ENCODE results near the gene IFNA21. TPM values are rescaled to one million over a fixed set of nuclear protein-coding genes. Genes with fewer than 3 reads are reported as not detected.
"Not testable (repeated sequence)": the region's sequence is repeated elsewhere in the genome, so short reads cannot be mapped to it uniquely, and the experiment has no call there.

Gene IFNA21
- total RNA-seq, 4 donors from 2014 or later = not detected

DNA sequence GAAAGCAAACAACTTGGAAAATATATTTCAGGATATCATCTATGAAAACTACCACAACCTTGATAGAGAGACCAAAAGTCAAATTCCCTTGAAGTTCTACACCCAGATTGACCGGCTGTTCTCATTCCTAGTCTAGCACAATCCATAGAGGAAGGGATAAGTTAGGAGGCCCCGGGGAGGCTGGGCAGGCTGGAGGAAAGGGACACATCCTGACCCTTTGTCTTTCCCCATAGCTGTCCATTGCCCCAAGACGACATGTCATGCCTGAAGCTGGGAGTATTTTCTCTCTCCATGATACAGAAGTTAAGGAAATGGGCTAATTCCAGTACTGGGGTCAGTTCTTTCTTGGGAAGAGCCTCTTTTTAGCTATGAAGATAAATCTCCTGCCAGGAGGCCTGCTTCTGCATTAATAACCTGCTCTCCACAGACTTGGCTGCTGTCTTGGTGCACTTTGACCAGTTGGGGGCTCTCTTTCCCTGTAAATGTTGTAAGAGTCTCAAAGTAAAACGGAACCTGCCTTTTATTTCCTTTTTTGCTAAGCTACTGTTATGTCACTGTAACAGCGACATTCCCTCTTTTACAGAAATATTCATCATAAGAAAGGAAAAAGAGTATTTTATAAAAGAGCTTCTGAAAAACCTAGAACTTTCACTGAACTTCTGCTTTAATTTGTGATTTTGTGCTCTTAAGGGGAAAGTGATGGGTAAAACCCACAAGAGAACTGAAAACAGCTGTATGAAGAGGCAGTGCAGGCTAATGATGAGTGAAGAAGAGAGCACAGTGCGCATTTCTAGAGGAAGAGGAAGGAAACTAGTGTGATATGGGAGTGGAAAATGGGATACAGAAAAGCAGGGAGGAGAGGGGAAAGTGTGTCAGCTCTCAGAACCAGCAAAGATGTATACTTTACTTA, 28.7 kb upstream of the IFNA21 start:
- TF ChIP-seq, protein P1, sequence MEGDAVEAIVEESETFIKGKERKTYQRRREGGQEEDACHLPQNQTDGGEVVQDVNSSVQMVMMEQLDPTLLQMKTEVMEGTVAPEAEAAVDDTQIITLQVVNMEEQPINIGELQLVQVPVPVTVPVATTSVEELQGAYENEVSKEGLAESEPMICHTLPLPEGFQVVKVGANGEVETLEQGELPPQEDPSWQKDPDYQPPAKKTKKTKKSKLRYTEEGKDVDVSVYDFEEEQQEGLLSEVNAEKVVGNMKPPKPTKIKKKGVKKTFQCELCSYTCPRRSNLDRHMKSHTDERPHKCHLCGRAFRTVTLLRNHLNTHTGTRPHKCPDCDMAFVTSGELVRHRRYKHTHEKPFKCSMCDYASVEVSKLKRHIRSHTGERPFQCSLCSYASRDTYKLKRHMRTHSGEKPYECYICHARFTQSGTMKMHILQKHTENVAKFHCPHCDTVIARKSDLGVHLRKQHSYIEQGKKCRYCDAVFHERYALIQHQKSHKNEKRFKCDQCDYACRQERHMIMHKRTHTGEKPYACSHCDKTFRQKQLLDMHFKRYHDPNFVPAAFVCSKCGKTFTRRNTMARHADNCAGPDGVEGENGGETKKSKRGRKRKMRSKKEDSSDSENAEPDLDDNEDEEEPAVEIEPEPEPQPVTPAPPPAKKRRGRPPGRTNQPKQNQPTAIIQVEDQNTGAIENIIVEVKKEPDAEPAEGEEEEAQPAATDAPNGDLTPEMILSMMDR (IDR thresholded peaks at IDR 0.05) = peak; percentile 11 to 61 (median 38)
- H3K27ac ChIP-seq, H3K9me3 ChIP-seq, H3K36me3 ChIP-seq, H3K4me1 ChIP-seq, H3K4me3 ChIP-seq, H3K27me3 ChIP-seq: not testable (repeated sequence)
- 31 to 52% methylated on average over 5 of the region's 6 CpGs for WGBS, 2 donors (ENCODE audit: low coverage in 1 of 2)
- peak; percentile 63 for ATAC-seq

DNA sequence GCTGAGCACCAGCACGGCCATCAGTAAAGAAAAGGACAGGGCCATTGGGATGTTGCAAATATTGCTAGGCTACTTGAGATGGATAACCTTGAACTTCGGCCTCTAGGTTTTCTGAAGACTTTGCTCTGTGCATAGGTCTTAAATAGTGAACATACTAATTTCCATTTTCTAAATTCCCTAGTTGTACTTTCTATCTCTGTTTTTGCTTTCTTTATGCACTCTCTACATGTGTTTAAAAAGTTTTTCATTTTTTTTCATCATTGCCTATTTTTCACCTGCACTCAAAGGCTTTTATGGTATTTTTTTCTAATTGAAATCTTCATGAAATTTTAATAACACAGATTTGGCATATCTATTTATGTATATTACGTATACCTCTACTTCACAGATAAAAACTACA, 21.0 kb upstream of the IFNA21 start, which contains the start of gene IFNA4:
TSS of gene IFNA4 (minus strand) at position 101 of the 400 bp plus-strand sequence. CDS start at position 45, 56 bp downstream.
- not testable (repeated sequence) for H3K9me3 ChIP-seq, H3K4me3 ChIP-seq, H3K27ac ChIP-seq, H3K36me3 ChIP-seq, H3K27me3 ChIP-seq, ATAC-seq, H3K4me1 ChIP-seq
- 80 to 83% methylated on average over 2 of the region's 3 CpGs for WGBS, 2 donors (ENCODE audit: low coverage in 1 of 2)

DNA sequence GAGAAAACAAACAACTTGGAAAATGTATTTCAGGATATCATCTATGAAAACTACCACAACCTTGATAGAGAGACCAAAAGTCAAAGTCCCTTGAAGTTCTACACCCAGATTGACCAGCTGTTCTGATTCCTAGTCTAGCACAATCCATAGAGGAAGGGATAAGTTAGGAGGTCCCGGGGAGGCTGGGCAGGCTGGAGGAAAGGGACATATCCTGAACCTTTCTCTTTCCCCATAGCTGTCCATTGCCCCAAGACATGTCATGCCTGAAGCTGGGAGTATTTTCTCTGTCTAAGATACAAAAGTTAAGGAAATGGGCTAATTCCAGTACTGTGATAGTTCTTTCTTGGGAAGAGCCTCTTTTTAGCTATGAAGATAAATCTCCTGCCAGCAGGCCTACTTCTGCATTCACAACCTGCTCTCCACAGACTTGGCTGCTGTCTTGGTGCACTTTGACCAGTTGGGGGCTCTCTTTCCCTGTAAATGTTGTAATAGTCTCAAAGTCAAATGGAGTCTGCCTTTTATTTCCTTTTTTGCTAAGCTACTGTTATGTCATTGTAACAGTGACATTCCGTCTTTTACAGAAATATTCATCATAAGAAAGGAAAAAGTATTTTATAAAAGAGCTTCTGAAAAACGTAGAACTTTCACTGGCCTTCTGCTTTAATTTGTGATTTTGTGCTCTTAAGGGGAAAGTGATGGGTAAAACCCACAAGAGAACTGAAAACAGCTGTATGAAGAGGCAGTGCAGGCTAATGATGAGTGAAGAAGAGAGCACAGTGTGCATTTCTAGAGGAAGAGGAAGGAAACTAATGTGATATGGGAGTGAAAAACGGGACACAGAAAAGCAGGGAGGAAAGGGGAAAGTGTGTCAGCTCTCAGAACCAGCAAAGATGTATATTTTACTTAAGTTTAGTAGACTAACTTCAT, 16.6 kb upstream of the IFNA21 start:
- TF ChIP-seq, protein P1 (IDR thresholded peaks at IDR 0.05) = peak in 1 of 4 experiments; percentile 38
- WGBS, 2 donors (ENCODE audit: low coverage in 1 of 2) = 10 to 37% methylated on average over 3 to 4 of the region's 4 CpGs
- not testable (repeated sequence) for H3K9me3 ChIP-seq, H3K4me1 ChIP-seq, H3K27me3 ChIP-seq, H3K27ac ChIP-seq, H3K4me3 ChIP-seq, H3K36me3 ChIP-seq
- peak; percentile 62 for ATAC-seq

DNA sequence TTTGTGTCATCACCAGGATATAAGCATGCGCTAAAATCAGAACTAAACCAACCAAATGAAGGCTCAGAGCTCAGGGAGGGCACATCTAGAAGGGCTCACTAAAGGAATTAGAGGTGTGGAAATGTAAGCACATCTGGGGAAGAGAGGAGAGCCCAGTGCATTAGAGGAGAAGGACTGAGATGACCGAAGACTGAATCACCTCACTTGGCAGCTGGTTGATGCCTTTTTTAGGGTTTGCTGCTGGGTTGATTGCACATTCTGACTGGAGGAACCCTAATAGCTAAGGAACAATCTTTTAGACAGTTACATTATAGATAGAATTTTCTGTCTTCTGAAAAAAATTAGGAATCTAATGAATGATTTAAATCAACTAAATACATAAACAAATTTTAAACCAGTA, 8.2 kb upstream of the IFNA21 start:
- Histone ChIP-seq H3K27ac (no peak overlapping the region), H3K36me3 (no peaks in the 10 kb centered on the region), H3K4me3 (no peak overlapping the region), H3K4me1 (no peaks in the 10 kb centered on the region), H3K9me3 (no peaks in the 10 kb centered on the region), H3K27me3 (no peaks in the 10 kb centered on the region)
- WGBS, 2 donors (ENCODE audit: low coverage in 1 of 2) = 68 to 100% methylated on average over 2 of the region's 2 CpGs
- TF ChIP-seq, protein P1 (IDR thresholded peaks at IDR 0.05) = no peak
- TF ChIP-seq POLR2AphosphoS5 (IDR thresholded peaks at IDR 0.05) (no peak), POLR2A (IDR thresholded peaks at IDR 0.05) (no peak), EP300 (IDR thresholded peaks at IDR 0.05) (no peak)
- ATAC-seq = no peak

DNA sequence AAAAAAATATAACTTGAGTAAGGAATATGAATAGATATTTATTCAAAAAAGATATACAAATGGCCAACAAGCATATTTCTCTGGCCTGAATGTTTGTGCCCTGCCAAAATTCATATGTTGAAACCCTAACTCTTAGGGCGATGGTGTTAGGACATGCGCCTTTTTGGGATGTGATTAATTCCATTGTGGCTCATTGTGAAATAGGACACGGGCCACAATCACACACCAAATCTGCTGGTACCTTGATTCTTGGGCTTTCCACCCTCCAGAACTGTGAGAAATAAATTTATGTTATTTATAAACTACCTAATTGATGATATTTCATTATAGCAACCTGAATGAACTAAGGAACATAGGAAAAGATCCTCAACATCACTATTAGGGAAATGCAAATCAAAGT, 5.7 kb upstream of the IFNA21 start:
- ATAC-seq = no peak
- TF ChIP-seq, protein P1 (IDR thresholded peaks at IDR 0.05) = no peak
- TF ChIP-seq POLR2A (IDR thresholded peaks at IDR 0.05) (no peak), POLR2AphosphoS5 (IDR thresholded peaks at IDR 0.05) (no peak), EP300 (IDR thresholded peaks at IDR 0.05) (no peak)
- Histone ChIP-seq H3K36me3 (no peaks in the 10 kb centered on the region), H3K27ac (no peak overlapping the region), H3K9me3 (no peaks in the 10 kb centered on the region), H3K27me3 (no peaks in the 10 kb centered on the region), H3K4me3 (no peak overlapping the region), H3K4me1 (no peaks in the 10 kb centered on the region)
- WGBS, 2 donors (ENCODE audit: low coverage in 1 of 2) = 92% methylated on average over 3 of the region's 3 CpGs
